Stimulated activated naive CD8-positive, alpha-beta T cell treated with anti-CD3 and anti-CD28 coated beads, Interleukin-15, Interleukin-2, amounts not matched to agents 100 ng/mL and 50 ng/mL, for 24 hours (primary cell): ENCODE data around the gene SLC66A2.

Source experiments
- H3K27ac Mint-ChIP-seq: one replicate; pipeline ENCODE4 v1.8.0; 2021; ENCODE audit warnings: mild to moderate bottlenecking, mixed read lengths
- H3K27me3 Mint-ChIP-seq: one replicate; pipeline ENCODE4 v1.8.0; 2021; ENCODE audit warnings: mixed read lengths
- H3K36me3 Mint-ChIP-seq: one replicate; pipeline ENCODE4 v1.8.0; 2021; ENCODE audit warnings: low read depth, mixed read lengths
- H3K4me1 Mint-ChIP-seq: one replicate; pipeline ENCODE4 v1.8.0; 2021; ENCODE audit warnings: low read depth, mixed read lengths
- H3K4me3 Mint-ChIP-seq: one replicate; pipeline ENCODE4 v1.8.0; 2021; ENCODE audit warnings: mild to moderate bottlenecking, mixed read lengths
- H3K9me3 Mint-ChIP-seq: one replicate; pipeline ENCODE4 v1.8.0; 2021; ENCODE audit warnings: mixed read lengths

Gene SLC66A2

GRCh38 chr18:79863161-79864005 lies 88.1 kb downstream of the SLC66A2 start:
- Mint-ChIP-seq H3K9me3 (peaks cover 12% of the 10 kb centered on the region), H3K36me3 (no peaks in the 10 kb centered on the region), H3K27me3 (peaks cover 22% of the 10 kb centered on the region), H3K27ac (no peak overlapping the region), H3K4me3 (no peak overlapping the region), H3K4me1 (no peaks in the 10 kb centered on the region)

DNA sequence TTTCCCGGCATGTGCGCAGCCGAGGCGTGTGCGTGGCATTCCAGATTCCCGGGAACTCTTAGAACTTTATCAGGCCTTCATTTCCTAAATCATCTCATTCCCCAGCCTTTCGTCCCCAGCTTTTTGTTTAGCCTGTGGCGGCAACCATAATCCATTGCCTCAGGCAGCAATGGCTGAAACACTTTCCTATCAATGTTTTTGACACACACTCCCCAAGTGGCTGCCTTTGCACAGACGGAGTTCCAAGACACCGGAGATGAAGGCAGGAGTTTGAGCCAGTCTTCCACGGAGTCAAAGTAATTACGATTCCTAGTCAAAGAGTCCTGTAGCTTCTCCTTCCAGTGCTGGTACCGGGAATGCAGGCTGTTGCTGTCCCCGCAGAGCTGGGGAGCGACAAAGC lies 88.9 kb downstream of the SLC66A2 start:
- Mint-ChIP-seq H3K27me3 (peaks cover 22% of the 10 kb centered on the region), H3K27ac (no peak overlapping the region), H3K4me3 (no peak overlapping the region), H3K9me3 (peaks cover 12% of the 10 kb centered on the region), H3K4me1 (no peaks in the 10 kb centered on the region), H3K36me3 (no peaks in the 10 kb centered on the region)

GRCh38 chr18:79861687-79862086 lies 89.8 kb downstream of the SLC66A2 start:
- Mint-ChIP-seq H3K27me3 (peaks cover 22% of the 10 kb centered on the region), H3K9me3 (peaks cover 12% of the 10 kb centered on the region), H3K4me1 (peaks cover 5% of the 10 kb centered on the region), H3K36me3 (no peaks in the 10 kb centered on the region), H3K4me3 (no peak overlapping the region), H3K27ac (no peak overlapping the region)

- Mint-ChIP-seq H3K36me3 (no peaks in the 10 kb centered on the region), H3K4me1 (peaks cover 8% of the 10 kb centered on the region), H3K9me3 (peaks cover 12% of the 10 kb centered on the region), H3K27me3 (peaks cover 22% of the 10 kb centered on the region), H3K4me3 (no peak overlapping the region), H3K27ac (no peak overlapping the region)
These were observed 92.1 kb downstream of the SLC66A2 start for GRCh38 chr18:79859314-79859713.

DNA sequence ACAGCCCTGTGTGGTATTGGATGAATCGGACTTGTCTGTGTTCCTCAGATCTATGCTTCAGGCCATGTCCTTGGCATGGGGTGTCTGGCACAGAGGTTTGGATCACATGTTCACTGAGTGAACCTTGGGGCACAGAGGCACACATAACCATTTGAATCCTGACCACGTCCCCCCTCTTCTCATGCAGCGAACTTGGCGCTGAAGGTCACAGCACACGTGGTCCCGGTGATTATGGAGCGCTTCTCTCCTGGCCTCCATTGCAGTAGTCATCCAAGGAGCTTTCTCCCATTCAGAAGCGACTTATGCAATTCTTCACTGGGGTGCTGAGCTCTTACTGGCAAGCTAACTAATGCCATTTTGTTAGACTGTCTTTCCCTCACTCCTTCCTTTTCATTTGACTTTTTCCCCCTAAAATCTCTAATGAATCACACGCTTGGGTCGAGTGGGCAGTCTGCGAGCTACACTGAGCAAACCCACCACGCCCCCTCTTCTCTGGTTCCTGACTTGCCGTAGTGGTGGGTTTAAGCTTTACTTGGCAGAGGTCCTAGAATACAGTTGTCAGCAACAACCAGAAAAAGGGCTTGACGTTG lies 94.3 kb downstream of the SLC66A2 start:
- H3K27me3 Mint-ChIP-seq: peaks cover 20% of the 10 kb centered on the region
- H3K36me3 Mint-ChIP-seq: no peaks in the 10 kb centered on the region
- H3K4me3 Mint-ChIP-seq: no peak overlapping the region
- peaks cover 12% of the 10 kb centered on the region for H3K9me3 Mint-ChIP-seq
- peaks cover 8% of the 10 kb centered on the region for H3K4me1 Mint-ChIP-seq
- H3K27ac Mint-ChIP-seq: no peak overlapping the region

DNA sequence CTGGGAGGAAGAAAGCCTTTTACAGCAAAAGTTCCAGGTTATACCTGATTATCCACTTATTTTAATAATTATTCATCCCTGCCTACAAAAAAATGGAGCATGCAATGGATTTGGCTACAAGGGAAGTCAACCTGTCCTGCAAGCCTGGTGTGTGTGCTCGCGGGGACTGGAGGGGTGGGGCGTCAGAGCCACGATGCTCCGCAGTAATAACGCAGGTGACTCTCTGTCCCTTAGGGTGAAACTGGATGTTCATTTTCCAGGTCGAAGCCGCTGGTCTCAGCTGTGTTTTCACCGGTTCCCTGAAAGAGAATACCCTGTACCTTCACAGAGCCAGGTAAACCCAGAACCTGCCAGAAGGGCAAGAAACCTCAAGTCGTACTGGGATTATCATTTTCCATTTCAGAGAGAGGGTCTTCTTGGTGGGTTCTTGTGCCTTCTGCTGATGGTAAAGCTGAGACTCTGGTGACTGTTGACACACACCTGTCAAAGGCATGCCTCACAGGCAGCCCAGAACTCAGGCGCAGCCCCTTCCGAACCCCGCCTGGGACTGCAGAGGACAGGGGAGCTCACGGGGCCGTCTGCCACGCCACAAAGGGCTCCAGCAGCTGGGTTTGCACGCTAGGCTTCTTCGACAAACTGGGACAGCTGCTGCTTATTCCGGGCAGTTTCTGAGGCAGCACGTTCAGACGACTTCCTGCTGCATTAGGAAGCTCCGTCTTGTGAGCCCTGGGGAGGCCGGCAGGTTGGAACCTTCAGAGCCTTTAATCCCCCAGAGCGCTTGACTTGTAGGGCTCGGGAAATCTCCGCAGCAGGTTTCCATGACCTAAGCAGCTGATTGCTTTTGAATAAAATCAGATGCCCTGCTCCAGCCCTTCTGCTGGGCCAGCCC lies 95.1 kb downstream of the SLC66A2 start:
- Mint-ChIP-seq H3K4me1 (peaks cover 8% of the 10 kb centered on the region), H3K27me3 (peaks cover 12% of the 10 kb centered on the region), H3K9me3 (peaks cover 7% of the 10 kb centered on the region), H3K27ac (no peak overlapping the region), H3K4me3 (no peak overlapping the region), H3K36me3 (no peaks in the 10 kb centered on the region)

- H3K36me3 Mint-ChIP-seq: no peaks in the 10 kb centered on the region
- no peaks in the 10 kb centered on the region for H3K9me3 Mint-ChIP-seq
- H3K27me3 Mint-ChIP-seq: peaks cover 5% of the 10 kb centered on the region
- H3K27ac Mint-ChIP-seq: no peak overlapping the region
- H3K4me3 Mint-ChIP-seq: no peak overlapping the region
- H3K4me1 Mint-ChIP-seq: peaks cover 8% of the 10 kb centered on the region
These were observed 96.1 kb downstream of the SLC66A2 start for GRCh38 chr18:79855147-79855933.

GRCh38 chr18:79853993-79854364 lies 97.5 kb downstream of the SLC66A2 start:
- Mint-ChIP-seq H3K27me3 (peaks cover 2% of the 10 kb centered on the region), H3K36me3 (no peaks in the 10 kb centered on the region), H3K4me1 (peaks cover 8% of the 10 kb centered on the region), H3K27ac (no peak overlapping the region), H3K9me3 (no peaks in the 10 kb centered on the region), H3K4me3 (no peak overlapping the region)

- H3K36me3 Mint-ChIP-seq: no peaks in the 10 kb centered on the region
- H3K27me3 Mint-ChIP-seq: no peaks in the 10 kb centered on the region
- H3K9me3 Mint-ChIP-seq: no peaks in the 10 kb centered on the region
- H3K27ac Mint-ChIP-seq: no peak overlapping the region
- peaks cover 8% of the 10 kb centered on the region for H3K4me1 Mint-ChIP-seq
- no peak overlapping the region for H3K4me3 Mint-ChIP-seq
These were observed 98.0 kb downstream of the SLC66A2 start for GRCh38 chr18:79853303-79853992.

GRCh38 chr18:79852561-79853302 lies 98.7 kb downstream of the SLC66A2 start:
- Mint-ChIP-seq H3K27me3 (no peaks in the 10 kb centered on the region), H3K36me3 (no peaks in the 10 kb centered on the region), H3K4me1 (peaks cover 8% of the 10 kb centered on the region), H3K4me3 (no peak overlapping the region), H3K27ac (no peak overlapping the region), H3K9me3 (no peaks in the 10 kb centered on the region)
